GM19372 (cell line): ENCODE measurements around the gene LCNL1.

ENCODE experiments used
- ATAC-seq: cut with Tn5 transposase; IDR thresholded peaks from one replicate; pipeline ENCODE4 v1.9.1; 2021; ENCODE audit warnings: mild to moderate bottlenecking, low read depth, moderate library complexity; ENCODE audit not compliant: unreplicated experiment

The LCNL1 gene

DNA sequence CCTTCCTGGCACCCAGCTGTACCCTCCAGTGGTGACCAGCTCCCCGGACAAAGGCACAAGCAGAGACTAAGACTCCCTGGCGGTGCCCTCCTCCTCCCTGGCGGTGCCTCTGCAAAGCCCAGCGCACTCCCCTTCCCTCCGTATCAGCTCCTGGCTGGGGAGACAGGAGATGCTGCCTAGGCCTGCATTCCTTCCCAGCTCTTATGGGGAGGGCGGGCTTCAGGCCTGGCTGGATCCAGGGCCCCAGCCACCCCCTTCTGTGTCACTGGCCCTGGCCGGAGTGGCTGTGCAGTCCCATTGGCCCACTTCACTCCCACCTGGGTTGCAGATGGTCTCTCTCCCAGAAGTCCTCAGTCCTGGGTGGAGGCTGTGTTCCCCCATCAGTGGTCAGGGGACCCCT is 24.3 kb upstream of the LCNL1 start:
- ATAC-seq = no peak

DNA sequence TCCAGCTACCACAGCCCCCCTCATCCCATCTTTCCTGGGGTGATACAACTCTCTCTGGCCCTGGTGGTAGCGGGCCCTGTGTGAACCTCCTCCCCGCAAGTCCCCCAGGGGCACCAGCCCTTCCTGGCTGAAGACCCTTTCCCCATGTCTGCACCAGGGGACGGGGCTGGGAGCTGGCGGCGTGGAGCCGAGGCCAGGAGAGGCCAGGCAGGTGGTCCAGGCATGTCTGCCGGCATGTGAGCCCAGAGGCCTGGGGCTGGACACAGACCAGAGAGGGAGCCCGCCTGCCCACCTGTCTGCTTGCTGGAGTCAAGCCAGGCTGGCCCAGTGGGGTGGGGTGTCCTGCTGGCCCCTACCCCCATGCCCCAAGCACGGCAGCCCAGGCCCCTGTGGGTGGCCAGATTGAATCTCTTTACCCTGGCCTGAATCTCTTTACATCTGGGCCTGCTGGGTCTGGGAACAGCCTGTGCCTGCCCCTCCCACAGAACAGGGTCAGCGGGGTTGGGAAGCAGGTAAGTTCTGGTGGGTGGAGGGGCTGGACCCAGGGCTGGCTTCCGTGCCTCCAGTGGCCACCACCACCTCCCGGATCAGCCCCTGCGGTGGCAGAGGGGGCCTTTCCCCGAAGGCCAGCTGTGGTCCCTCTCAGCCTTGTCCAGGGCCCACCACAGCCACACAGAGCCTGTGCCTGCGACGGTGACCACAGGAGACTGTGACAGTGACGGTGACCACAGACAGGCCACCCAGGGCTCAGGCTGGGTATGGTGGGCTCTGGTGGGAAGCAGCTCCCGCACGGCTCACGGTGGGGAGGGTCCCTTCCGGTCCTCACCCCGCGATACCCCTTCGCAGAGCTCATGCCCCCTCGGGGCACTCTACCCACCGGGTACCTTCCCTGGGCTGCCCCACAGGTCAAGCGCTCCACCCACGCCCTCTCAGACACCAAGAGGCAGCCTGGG is 23.6 kb upstream of the LCNL1 start:
- ATAC-seq = no peak

DNA sequence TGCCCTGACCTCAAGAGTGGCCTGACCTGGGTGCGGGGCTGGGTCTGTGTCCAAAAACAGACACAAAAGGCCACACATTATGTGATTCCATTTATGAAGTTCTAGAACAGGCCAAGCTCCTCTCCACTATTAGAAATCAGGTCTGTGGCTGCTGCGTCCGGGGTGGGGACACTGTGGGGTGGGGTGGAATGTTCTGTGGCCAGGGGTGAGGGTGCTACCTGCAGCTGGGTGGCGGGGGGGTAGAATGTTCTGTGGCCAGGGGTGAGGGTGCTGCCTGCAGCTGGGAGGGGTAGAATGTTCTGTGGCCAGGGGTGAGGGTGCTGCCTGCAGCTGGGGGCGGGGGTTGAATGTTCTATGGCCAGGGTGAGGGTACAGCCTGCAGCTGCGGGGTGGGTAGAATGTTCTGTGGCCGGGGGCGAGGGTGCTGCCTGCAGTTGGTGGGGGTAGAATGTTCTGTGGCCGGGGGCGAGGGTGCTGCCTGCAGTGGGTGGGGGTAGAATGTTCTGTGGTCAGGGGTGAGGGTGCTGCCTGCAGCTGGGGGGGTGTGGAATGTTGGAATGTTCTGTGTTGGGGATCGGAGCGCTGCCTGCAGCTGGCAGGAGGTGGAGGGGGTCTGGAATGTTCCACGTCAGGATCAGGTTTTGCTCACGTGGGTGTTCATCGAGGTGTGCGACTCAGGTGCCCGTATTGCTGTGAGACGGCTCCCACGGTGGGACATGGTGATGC is 22.4 kb upstream of the LCNL1 start:
- no peak for ATAC-seq

DNA sequence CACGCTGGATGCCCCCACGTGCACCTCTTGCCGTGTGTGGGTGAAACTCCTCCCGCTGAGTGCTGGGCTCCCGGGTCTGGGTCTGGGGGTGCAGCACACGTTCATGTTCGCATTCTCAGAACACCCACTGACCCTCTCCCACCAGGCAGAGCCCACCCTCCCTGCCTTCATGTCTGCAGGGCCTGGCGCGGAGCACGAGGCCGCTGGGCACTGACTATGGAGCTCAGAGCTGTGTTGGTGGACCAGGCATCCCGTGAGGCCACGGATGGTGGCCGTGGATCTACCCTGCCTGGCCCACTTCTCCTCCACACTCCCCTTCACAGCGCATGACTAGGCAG is 21.9 kb upstream of the LCNL1 start:
- ATAC-seq = no peak

DNA sequence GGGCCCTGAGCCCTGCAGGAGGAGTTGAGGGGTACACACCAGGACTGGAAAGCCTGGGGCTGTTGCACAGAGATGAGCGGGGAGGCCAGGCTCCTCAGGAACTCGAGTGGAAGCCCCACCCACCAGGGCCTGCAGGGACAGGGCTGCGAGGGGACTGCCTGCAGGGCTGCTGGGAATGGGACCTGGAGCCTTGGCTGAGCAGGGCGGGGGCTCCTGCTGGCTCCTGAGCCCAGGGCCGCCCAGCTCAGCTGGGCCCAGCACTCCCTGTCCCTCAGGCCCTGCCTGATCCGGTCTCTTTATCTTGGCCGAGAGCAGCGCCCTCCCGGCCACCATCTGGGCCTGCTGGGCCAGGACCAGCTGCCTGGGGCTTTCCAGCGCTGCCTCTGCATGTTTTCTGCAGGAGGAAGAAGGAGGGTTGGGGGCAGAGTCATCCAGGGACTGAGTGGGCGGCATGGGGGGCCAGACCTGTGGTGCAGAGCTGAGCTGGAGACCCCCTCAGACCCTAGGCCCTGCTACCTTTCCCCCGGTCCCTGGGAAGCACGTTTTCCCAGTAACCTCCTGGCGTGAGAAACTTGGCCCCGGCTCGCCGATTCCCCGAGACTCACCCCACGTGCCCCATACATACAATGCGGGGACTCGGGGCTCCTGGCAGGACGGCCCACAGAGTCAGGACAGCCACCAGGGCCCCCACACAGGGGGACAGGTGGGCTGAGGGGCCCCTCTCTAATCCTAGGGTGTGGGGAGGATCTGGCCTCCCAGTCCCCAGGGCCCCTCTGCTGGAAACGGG is 21.3 kb upstream of the LCNL1 start:
- ATAC-seq = no peak

DNA sequence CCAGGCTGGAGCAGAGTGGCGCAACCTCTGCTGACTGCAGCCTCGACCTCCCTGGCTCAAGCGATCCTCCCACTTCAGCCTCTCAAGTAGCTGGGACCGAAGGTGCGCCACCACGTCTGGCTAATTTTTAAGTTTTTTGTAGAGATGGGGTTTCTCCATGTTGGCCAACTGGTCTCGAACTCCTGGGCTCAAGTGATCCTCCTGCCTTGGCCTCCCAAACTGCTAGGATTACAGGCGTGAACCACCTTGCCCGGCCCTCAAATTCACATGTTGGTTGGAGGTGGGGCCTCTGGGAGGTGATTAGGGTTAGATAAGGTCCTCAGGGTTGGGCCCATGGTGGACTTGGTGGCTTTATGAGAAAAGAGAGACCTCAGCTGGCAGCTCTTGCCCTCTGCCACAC is 20.6 kb upstream of the LCNL1 start:
- no peak for ATAC-seq

DNA sequence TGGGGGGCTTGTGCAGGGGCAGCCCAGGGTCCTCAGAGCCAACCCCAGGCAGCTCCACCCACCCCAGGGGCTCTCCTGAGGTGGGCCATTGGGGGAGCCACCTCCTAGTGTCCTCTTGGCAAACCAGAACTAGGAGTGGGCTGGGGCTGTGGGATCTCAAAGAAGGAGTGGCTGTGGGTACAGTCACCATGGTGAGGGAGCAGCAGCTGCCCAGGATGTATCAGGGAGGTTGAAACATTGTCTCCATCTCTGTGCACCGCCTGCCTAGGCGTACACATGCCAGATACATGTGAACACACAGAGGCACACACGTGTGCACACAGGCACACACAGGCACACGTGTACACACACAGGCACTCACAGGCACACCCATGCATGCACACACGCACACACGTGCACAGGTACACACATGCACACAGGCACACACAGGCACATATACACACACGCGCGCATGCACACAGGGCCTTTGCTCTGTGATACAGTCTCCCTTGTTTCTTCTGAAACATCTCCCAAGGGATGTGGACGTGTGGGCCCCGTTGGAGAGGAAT is 20.0 kb upstream of the LCNL1 start:
- no peak for ATAC-seq

DNA sequence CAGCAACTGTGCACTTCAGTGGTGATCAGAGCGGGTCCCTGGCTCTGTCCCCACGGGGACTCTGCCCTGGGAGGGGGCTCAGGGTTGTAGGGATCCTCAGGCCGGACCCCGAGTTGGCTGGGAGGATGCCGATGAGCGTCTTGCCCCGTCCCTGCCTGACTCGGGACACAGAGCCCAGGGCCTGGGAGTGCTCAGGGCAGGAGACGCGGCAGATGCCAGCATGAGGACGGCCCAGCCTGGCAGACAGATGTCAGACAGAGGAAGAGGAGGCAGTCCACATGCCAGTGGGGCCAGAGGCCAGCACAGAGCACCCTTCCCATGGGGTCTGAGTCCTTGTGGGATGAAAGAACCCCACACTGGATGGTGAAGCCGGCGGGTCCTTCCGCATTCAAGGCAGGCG is 19.5 kb upstream of the LCNL1 start:
- ATAC-seq = no peak

DNA sequence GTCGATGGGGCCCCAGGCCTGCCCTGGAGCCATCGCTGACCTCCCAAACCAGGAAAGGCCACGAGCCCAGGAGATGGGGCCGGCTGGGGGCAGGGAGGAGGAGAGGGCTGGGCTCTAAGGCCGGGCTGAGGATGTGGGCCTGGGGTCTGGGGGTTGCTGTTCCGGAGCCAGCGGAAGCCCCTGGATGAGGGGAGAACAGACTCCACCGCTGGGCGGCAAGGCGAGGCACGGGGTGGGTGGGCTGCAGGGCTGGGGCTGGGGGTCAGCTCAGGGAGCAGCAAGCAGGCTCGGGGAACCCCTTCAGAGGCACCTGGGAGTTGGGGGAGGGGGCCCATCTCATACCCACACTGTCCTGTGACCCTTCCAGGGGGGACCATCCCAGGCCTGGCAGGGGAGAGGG is 19.0 kb upstream of the LCNL1 start:
- no peak for ATAC-seq

DNA sequence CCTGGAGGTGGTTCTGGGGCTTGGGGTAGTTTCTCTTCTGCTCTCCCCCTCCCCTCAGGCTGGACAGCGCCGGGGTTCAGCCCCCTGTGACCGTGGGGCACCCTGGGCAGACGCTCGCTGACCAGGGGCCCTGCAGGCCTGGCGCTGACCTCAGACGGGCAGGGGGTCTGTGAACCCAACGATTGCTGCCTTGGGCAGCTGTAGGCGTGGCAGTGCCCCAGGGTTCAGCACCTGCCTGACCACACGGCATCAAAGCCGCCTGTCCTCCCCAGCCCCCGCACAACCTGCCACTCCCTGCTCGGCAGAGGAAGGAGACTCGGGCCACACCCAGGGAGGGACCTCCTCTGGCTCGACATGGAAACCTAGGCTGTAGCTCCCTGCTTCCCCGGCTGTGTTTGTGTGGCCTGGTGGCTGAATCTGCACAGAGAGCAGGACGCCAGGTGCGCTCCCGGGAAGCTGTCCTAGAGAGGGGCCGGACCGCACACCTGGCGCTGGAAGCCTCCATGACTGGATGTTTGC is 18.6 kb upstream of the LCNL1 start:
- no peak for ATAC-seq

DNA sequence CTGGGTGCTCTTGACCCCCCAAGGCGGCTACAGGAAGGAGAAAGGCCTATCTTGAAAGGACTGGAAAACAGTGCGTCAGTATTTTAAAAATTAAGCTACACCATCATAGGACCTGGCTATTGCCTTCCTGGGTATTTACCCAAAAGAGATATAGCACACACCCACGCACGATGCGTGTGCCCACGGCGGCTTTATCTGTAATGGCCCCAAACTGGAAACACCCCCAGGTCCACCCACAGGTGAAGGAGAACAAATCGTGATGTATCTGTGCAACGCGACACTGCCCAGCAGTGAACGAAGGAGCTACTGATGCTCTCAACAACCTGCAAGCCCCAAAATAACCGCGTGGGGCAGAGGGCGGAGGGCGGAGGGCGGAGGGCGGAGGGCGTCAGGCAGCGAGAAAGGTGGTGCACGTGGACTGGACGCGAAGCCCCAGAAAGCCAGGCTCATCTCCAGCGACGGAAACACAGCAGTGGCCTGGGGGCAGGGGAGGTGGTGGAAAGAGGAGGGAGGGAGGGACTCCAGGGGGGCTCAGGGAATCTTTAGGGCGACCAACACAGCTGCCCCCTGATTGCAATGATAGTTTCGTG is 17.9 kb upstream of the LCNL1 start:
- ATAC-seq = no peak

DNA sequence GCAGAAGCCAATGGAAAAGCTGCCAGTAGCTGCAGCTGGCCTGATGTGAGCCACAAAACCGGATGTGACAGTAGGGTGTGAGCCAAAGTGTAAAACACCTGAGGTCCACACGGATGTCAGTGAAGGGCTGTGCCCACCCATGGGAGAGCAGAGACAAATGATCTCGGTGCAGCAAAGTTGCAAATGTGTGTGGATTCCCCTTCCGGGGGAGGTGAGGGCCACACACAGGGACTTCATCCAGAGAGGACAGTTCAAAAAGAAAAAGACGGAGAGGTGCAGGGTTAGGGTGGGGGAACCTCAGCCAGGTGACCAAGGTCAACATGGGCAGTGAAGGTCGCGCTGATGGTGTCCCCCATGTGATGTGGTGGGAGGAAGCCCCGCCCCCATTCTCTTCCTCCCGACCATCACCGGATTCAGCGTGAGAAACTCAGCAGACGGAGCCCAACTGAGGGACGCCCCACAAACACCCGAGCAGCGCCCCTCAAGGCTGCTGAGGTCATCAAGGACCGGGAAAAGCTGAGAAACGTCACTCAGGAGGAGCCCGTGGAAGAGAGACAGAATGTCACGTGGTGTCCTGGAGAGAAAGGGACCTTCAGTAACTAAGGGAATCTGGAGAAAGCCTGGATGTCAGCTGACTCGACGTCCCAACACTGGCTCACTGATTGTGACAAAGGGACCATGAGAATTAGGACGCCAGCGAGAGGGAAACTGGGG is 16.9 kb upstream of the LCNL1 start:
- no peak for ATAC-seq

DNA sequence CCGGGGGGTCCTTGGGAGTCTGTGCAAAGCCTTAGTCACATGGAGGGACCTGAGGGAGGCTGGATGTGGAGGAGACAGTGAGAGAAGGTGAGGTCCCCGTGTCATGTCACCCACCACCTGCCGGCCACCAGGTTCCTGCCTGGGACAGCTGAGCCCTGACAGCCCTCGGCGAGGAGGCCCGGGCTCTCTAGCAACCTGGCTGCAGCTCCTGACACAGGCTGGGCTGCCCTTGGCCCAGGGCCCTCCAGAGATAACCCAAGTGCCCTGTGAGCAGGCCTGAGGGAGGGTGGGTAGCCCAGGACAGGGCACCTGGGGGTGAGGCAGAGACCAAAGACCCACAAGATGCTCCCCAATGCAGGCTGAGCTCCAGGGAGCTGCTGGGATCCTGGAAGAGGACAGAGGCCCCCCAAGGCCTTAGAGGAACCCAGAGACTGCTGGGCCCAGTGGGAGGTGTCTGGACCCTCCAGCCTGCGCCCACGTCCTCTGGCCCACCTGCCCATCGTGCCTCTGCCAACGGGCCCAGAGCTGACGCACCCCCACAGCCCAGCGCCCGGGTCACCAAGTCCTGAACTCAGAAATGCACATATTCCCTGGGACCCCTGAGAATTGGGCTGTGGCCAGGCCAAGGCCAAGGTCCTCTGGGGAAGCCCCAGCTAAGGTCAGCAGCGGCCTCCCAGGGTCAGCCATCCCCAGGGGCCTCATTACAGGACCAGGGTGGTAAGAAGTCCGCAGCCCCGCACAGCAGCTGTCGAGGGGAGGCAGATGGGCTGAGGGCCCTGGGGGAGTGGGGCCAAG is 14.3 kb upstream of the LCNL1 start:
- ATAC-seq = no peak

DNA sequence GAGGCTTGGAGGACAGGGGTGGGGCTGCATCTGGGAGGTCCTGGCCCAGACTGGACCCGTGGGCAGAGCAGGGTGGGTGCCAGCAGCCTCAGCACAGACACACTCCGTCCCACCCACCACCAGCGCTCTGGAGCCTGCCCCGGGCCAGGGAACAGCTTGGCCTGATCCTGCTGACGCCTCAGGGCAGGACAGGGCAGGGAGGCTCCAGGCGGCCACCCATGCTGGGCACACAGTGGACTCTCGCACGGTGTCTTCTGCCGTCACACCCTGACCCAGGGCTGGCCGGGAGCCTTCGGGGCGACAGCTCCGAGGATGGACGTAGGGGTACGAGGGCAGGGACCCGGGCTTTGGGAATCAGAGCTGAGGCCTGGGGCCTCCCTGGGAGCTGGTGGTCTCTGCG is 13.6 kb upstream of the LCNL1 start:
- ATAC-seq = no peak

DNA sequence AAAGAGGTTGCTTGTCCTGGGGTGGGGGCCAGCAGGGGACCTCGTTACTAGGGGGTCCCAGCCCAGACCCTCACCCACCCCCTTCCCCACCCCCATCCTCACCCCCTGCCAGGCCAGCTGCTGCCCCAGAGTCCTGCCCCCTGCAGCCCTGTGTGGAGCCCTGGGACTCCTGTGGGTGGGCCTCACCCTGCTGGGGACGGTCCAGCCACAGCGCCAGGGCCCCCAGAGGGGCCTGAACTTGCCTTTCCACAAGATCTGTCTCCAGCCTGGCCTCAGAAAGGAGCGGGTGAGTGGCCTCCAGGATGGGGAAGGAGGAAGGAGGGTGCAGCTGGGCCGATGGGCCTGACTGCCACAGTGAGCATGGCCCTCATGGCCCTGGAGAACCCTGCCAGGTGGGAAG is 13.0 kb upstream of the LCNL1 start:
- no peak for ATAC-seq

DNA sequence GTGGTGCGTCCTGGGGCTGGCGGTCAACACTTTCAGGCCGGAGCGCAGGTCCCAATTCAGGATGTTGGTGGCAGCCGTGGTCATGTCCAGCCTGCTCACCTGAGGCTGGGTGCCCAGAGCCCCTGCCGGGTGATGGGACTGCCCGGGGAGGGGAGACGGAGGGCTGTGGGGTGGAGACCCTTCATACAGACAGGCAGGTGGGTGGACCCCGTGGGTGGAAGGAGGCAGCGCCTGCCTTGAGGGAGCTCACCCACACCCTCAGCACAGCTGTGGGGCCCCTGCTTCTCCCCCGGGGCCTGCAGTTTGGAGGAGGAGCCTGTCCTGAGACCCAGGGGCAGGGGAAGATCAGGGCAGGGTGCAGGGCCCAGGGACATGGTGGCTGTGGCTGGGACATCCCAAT is 12.4 kb upstream of the LCNL1 start:
- no peak for ATAC-seq

DNA sequence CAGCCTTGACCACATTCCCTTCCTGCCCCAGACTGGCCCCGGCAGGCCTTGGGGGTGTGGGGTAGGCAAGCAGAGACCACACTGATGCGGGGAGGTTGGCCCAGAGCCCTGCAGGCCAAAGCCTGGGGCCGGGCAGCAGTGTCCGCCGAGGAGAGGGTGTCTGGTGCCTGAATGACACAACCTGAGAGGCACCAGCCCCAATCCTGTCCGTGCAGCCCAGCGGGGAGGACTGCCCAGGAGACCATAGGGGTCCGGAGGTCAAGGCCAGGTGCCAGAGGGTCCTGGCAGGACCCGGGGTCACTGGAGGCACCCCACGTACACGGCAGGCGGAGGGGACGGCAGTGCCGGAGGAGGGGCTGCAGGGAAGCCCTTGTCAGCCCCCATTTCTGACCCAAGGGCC is 11.0 kb upstream of the LCNL1 start:
- no peak for ATAC-seq

DNA sequence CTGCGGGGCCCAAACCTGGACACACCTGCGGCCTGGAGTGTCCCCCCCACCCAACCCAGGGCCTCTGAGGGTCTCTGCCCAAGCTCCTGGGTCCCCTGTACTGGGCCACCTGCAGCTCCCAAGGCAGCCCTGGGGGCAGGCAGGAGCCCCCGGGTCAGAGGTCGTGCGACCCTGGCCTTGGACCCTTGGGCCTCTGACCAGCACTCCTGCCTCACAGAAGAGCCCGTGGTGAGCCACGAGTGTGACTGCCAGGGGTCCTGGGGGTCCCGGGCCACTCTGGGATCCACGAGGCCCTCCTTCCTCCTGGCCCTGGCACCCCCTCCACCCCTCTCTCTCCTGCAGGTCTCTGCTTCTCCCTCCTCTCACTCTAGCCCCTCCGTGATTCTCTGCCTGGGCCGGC is 10.5 kb upstream of the LCNL1 start:
- ATAC-seq = no peak

DNA sequence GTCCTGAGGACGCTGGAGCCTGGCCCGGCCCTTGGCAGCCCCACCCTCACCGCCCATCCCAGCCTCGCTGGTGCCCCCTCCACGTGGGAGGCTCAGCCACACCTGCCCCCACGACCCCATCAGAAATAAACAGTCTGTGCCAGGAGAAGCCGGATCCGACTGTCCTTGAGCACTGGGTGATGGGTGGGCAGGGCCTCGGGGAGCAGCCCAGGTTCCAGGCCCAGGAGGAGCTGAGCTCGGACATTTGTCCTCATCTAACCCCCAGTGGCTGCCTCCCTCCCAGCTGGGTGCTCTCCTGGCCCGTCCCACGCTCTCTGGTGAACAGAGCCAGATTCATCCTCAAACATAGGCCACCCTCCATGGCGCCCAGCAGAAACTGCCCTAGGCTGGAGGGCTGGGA is 10.1 kb upstream of the LCNL1 start:
- no peak for ATAC-seq
